ENCODE results near the gene TOP3B.
A peak's percentile ranks its signal among the peaks of the same experiment; 100 is the strongest.

The TOP3B gene

GRCh38 chr22:21982338-21982965 lies at the start of gene TOP3B:
Gene TOP3B, minus strand, starts transcription at chr22:21982787. Its CDS starts 7,078 bp downstream, at chr22:21975709.
- DNase-seq (ENCODE audit: low read depth in 2 of 2), result peak; percentile 68

GRCh38 chr22:22031183-22031945 lies 48.8 kb upstream of the TOP3B start:
- no peak for DNase-seq (ENCODE audit: low read depth in 2 of 2)

- DNase-seq (ENCODE audit: low read depth in 2 of 2), result no peak
These were observed 48.1 kb upstream of the TOP3B start for GRCh38 chr22:22030493-22031182.

- no peak for DNase-seq (ENCODE audit: low read depth in 2 of 2)
These were observed 45.4 kb upstream of the TOP3B start for GRCh38 chr22:22027955-22028354.

GRCh38 chr22:22026157-22026831 lies 43.7 kb upstream of the TOP3B start:
- DNase-seq (ENCODE audit: low read depth in 2 of 2), result no peak

GRCh38 chr22:22025320-22026156 lies 43.0 kb upstream of the TOP3B start:
- no peak for DNase-seq (ENCODE audit: low read depth in 2 of 2)

- DNase-seq (ENCODE audit: low read depth in 2 of 2), result no peak
These were observed 41.9 kb upstream of the TOP3B start for GRCh38 chr22:22024440-22024839.

- no peak for DNase-seq (ENCODE audit: low read depth in 2 of 2)
These were observed 41.1 kb upstream of the TOP3B start for GRCh38 chr22:22023581-22024137.

GRCh38 chr22:22022947-22023534 lies 40.5 kb upstream of the TOP3B start:
- DNase-seq (ENCODE audit: low read depth in 2 of 2), result no peak

- DNase-seq (ENCODE audit: low read depth in 2 of 2), result no peak
These were observed 39.8 kb upstream of the TOP3B start for GRCh38 chr22:22022255-22022840.

- no peak for DNase-seq (ENCODE audit: low read depth in 2 of 2)
These were observed 38.7 kb upstream of the TOP3B start for GRCh38 chr22:22021162-22021750.

- no peak for DNase-seq (ENCODE audit: low read depth in 2 of 2)
These were observed 37.9 kb upstream of the TOP3B start for GRCh38 chr22:22020425-22020852.

- no peak for DNase-seq (ENCODE audit: low read depth in 2 of 2)
These were observed 37.3 kb upstream of the TOP3B start for GRCh38 chr22:22019659-22020424.

GRCh38 chr22:22018825-22019658 lies 36.5 kb upstream of the TOP3B start:
- no peak for DNase-seq (ENCODE audit: low read depth in 2 of 2)

GRCh38 chr22:22015631-22016030 lies 33.0 kb upstream of the TOP3B start:
- DNase-seq (ENCODE audit: low read depth in 2 of 2), result no peak

- no peak for DNase-seq (ENCODE audit: low read depth in 2 of 2)
These were observed 31.7 kb upstream of the TOP3B start for GRCh38 chr22:22014285-22014659.

GRCh38 chr22:22013559-22014284 lies 31.1 kb upstream of the TOP3B start:
- DNase-seq (ENCODE audit: low read depth in 2 of 2), result no peak

Measured in stimulated activated CD8-positive, alpha-beta memory T cell treated with anti-CD3 and anti-CD28 coated beads, Interleukin-7, amount 100 ng/mL, for 1 hour (primary cell).